ENCODE results near the gene TPK1. TPM values are rescaled to one million over a fixed set of nuclear protein-coding genes. Genes with fewer than 3 reads are reported as not detected.

Gene TPK1
- total RNA-seq, 5 donors from 2014 or later (not counting 1 experiment from before 2014, with no cell fraction given), result 19.1 to 31.6 (median 22.0) TPM

GRCh38 chr7:144500225-144500624, 335.6 kb downstream of the TPK1 start:
- Histone ChIP-seq H3K4me3 (ENCODE audit: control insufficient read depth in 1 of 2, extremely low read depth in 1 of 2, low read length in 1 of 2) (no peak overlapping the region), H3K9me3 (no peaks in the 10 kb centered on the region), H3K27me3 (replicated peaks in 1 of 2; ENCODE audit: control insufficient read depth in 2 of 2, extremely low read depth in 1 of 2, insufficient read depth in 2 of 2, low read length in 1 of 2) (no peaks in the 10 kb centered on the region), H3K27ac (ENCODE audit: low read length) (no peak overlapping the region), H3K36me3 (ENCODE audit: control insufficient read depth in 2 of 2, extremely low read depth in 1 of 2, insufficient read depth in 1 of 2, low read length in 1 of 2) (no peaks in the 10 kb centered on the region), H3K4me1 (ENCODE audit: control insufficient read depth in 1 of 2, extremely low read depth in 1 of 2, insufficient read depth in 2 of 2, low read length in 2 of 2) (no peaks in the 10 kb centered on the region)
- ChIA-PET CTCF (no interaction called here), POLR2A (no interaction called here)
- peaks cover 22% of the 10 kb centered on the region for H3K36me3 Mint-ChIP-seq
- no peak for ATAC-seq (replicated peaks in 1 of 4)
- no peaks in the 10 kb centered on the region for H3K27me3 Mint-ChIP-seq
- no peak for DNase-seq
- 90% methylated on average over 1 of the region's 5 CpGs for WGBS (ENCODE audit: insufficient coverage)
- peaks cover 0 to 3% (median 0%) of the 10 kb centered on the region in 3 donors for H3K9me3 Mint-ChIP-seq
- H3K27ac Mint-ChIP-seq, result no peak overlapping the region
- no peaks in the 10 kb centered on the region for H3K4me1 Mint-ChIP-seq
- H3K4me3 Mint-ChIP-seq, result no peak overlapping the region

GRCh38 chr7:144497282-144497681, 338.6 kb downstream of the TPK1 start:
- ChIA-PET POLR2A (no interaction called here), CTCF (no interaction called here)
- DNase-seq, result no peak
- Histone ChIP-seq H3K9me3 (no peaks in the 10 kb centered on the region), H3K27ac (ENCODE audit: low read length) (no peak overlapping the region), H3K27me3 (replicated peaks in 1 of 2; ENCODE audit: control insufficient read depth in 2 of 2, extremely low read depth in 1 of 2, insufficient read depth in 2 of 2, low read length in 1 of 2) (no peaks in the 10 kb centered on the region), H3K4me1 (ENCODE audit: control insufficient read depth in 1 of 2, extremely low read depth in 1 of 2, insufficient read depth in 2 of 2, low read length in 2 of 2) (no peaks in the 10 kb centered on the region), H3K36me3 (ENCODE audit: control insufficient read depth in 2 of 2, extremely low read depth in 1 of 2, insufficient read depth in 1 of 2, low read length in 1 of 2) (no peaks in the 10 kb centered on the region), H3K4me3 (ENCODE audit: control insufficient read depth in 1 of 2, extremely low read depth in 1 of 2, low read length in 1 of 2) (no peak overlapping the region)
- no peaks in the 10 kb centered on the region for H3K27me3 Mint-ChIP-seq
- WGBS (ENCODE audit: insufficient coverage), result no CpG with 5 or more reads among the region's 1 CpG
- H3K4me3 Mint-ChIP-seq, result no peak overlapping the region
- no peak for ATAC-seq (replicated peaks in 1 of 4)
- H3K27ac Mint-ChIP-seq, result no peak overlapping the region
- H3K4me1 Mint-ChIP-seq, result no peaks in the 10 kb centered on the region
- peaks cover 11% of the 10 kb centered on the region for H3K36me3 Mint-ChIP-seq
- peaks cover 0 to 9% (median 0%) of the 10 kb centered on the region in 3 donors for H3K9me3 Mint-ChIP-seq

- no peak for DNase-seq
- H3K36me3 Mint-ChIP-seq, result peaks cover 19% of the 10 kb centered on the region
- no peaks in the 10 kb centered on the region for H3K9me3 ChIP-seq
- no CpG with 5 or more reads among the region's 1 CpG for WGBS (ENCODE audit: insufficient coverage)
- no peaks in the 10 kb centered on the region for H3K27me3 Mint-ChIP-seq
- ATAC-seq (replicated peaks in 1 of 4), result no peak
- H3K36me3 ChIP-seq (ENCODE audit: control insufficient read depth in 2 of 2, extremely low read depth in 1 of 2, insufficient read depth in 1 of 2, low read length in 1 of 2), result no peaks in the 10 kb centered on the region
- H3K27ac Mint-ChIP-seq, result no peak overlapping the region
- no peak overlapping the region for H3K4me3 ChIP-seq (ENCODE audit: control insufficient read depth in 1 of 2, extremely low read depth in 1 of 2, low read length in 1 of 2)
- CTCF ChIA-PET, result no interaction called here
- H3K27ac ChIP-seq (ENCODE audit: low read length), result no peak overlapping the region
- H3K4me1 Mint-ChIP-seq, result no peaks in the 10 kb centered on the region
- H3K27me3 ChIP-seq (replicated peaks in 1 of 2; ENCODE audit: control insufficient read depth in 2 of 2, extremely low read depth in 1 of 2, insufficient read depth in 2 of 2, low read length in 1 of 2), result no peaks in the 10 kb centered on the region
- H3K4me1 ChIP-seq (ENCODE audit: control insufficient read depth in 1 of 2, extremely low read depth in 1 of 2, insufficient read depth in 2 of 2, low read length in 2 of 2), result no peaks in the 10 kb centered on the region
- H3K9me3 Mint-ChIP-seq, result peaks cover 0 to 9% (median 5%) of the 10 kb centered on the region in 3 donors
- H3K4me3 Mint-ChIP-seq, result no peak overlapping the region
- POLR2A ChIA-PET, result no interaction called here
These were observed 341.5 kb downstream of the TPK1 start for GRCh38 chr7:144494355-144494754.

- Histone ChIP-seq H3K27ac (ENCODE audit: low read length) (no peak overlapping the region), H3K4me1 (ENCODE audit: control insufficient read depth in 1 of 2, extremely low read depth in 1 of 2, insufficient read depth in 2 of 2, low read length in 2 of 2) (no peaks in the 10 kb centered on the region), H3K27me3 (replicated peaks in 1 of 2; ENCODE audit: control insufficient read depth in 2 of 2, extremely low read depth in 1 of 2, insufficient read depth in 2 of 2, low read length in 1 of 2) (no peaks in the 10 kb centered on the region), H3K4me3 (ENCODE audit: control insufficient read depth in 1 of 2, extremely low read depth in 1 of 2, low read length in 1 of 2) (no peak overlapping the region), H3K9me3 (no peaks in the 10 kb centered on the region), H3K36me3 (ENCODE audit: control insufficient read depth in 2 of 2, extremely low read depth in 1 of 2, insufficient read depth in 1 of 2, low read length in 1 of 2) (no peaks in the 10 kb centered on the region)
- DNase-seq (no peak), ATAC-seq (replicated peaks in 1 of 4) (no peak)
- Mint-ChIP-seq H3K4me1 (no peaks in the 10 kb centered on the region), H3K36me3 (peaks cover 28% of the 10 kb centered on the region), H3K27me3 (no peaks in the 10 kb centered on the region), H3K27ac (no peak overlapping the region), H3K4me3 (no peak overlapping the region), H3K9me3 (peaks cover 0 to 5% (median 5%) of the 10 kb centered on the region in 3 donors)
- CTCF ChIA-PET, result no interaction called here
- POLR2A ChIA-PET, result no interaction called here
- 76% methylated on average over 4 of the region's 4 CpGs for WGBS (ENCODE audit: insufficient coverage)
These were observed 346.3 kb downstream of the TPK1 start for GRCh38 chr7:144489504-144489903.

GRCh38 chr7:144488977-144489376, 346.9 kb downstream of the TPK1 start:
- ChIA-PET CTCF (no interaction called here), POLR2A (no interaction called here)
- Mint-ChIP-seq H3K4me1 (no peaks in the 10 kb centered on the region), H3K4me3 (no peak overlapping the region), H3K36me3 (peaks cover 29% of the 10 kb centered on the region), H3K9me3 (peaks cover 0 to 5% (median under 1%) of the 10 kb centered on the region in 3 donors), H3K27ac (no peak overlapping the region), H3K27me3 (no peaks in the 10 kb centered on the region)
- Histone ChIP-seq H3K9me3 (no peaks in the 10 kb centered on the region), H3K4me3 (ENCODE audit: control insufficient read depth in 1 of 2, extremely low read depth in 1 of 2, low read length in 1 of 2) (no peak overlapping the region), H3K27me3 (replicated peaks in 1 of 2; ENCODE audit: control insufficient read depth in 2 of 2, extremely low read depth in 1 of 2, insufficient read depth in 2 of 2, low read length in 1 of 2) (no peaks in the 10 kb centered on the region), H3K4me1 (ENCODE audit: control insufficient read depth in 1 of 2, extremely low read depth in 1 of 2, insufficient read depth in 2 of 2, low read length in 2 of 2) (no peaks in the 10 kb centered on the region), H3K36me3 (ENCODE audit: control insufficient read depth in 2 of 2, extremely low read depth in 1 of 2, insufficient read depth in 1 of 2, low read length in 1 of 2) (no peaks in the 10 kb centered on the region), H3K27ac (ENCODE audit: low read length) (no peak overlapping the region)
- no CpG with 5 or more reads among the region's 4 CpGs for WGBS (ENCODE audit: insufficient coverage)
- ATAC-seq (replicated peaks in 1 of 4) (no peak), DNase-seq (no peak)

- no peak overlapping the region for H3K4me3 Mint-ChIP-seq
- ChIA-PET POLR2A (no interaction called here), CTCF (no interaction called here)
- 80% methylated on average over 1 of the region's 3 CpGs for WGBS (ENCODE audit: insufficient coverage)
- no peaks in the 10 kb centered on the region for H3K27me3 Mint-ChIP-seq
- H3K27me3 ChIP-seq (replicated peaks in 1 of 2; ENCODE audit: control insufficient read depth in 2 of 2, extremely low read depth in 1 of 2, insufficient read depth in 2 of 2, low read length in 1 of 2), result no peaks in the 10 kb centered on the region
- no peaks in the 10 kb centered on the region for H3K4me1 Mint-ChIP-seq
- no peak for DNase-seq
- H3K36me3 ChIP-seq (ENCODE audit: control insufficient read depth in 2 of 2, extremely low read depth in 1 of 2, insufficient read depth in 1 of 2, low read length in 1 of 2), result no peaks in the 10 kb centered on the region
- no peak overlapping the region for H3K27ac ChIP-seq (ENCODE audit: low read length)
- H3K4me1 ChIP-seq (ENCODE audit: control insufficient read depth in 1 of 2, extremely low read depth in 1 of 2, insufficient read depth in 2 of 2, low read length in 2 of 2), result no peaks in the 10 kb centered on the region
- peaks cover 0 to 5% (median 0%) of the 10 kb centered on the region in 3 donors for H3K9me3 Mint-ChIP-seq
- H3K9me3 ChIP-seq, result no peaks in the 10 kb centered on the region
- no peak overlapping the region for H3K4me3 ChIP-seq (ENCODE audit: control insufficient read depth in 1 of 2, extremely low read depth in 1 of 2, low read length in 1 of 2)
- H3K36me3 Mint-ChIP-seq, result peaks cover 30% of the 10 kb centered on the region
- H3K27ac Mint-ChIP-seq, result no peak overlapping the region
- no peak for ATAC-seq (replicated peaks in 1 of 4)
These were observed 348.0 kb downstream of the TPK1 start for GRCh38 chr7:144487901-144488300.

- H3K27ac Mint-ChIP-seq, result no peak overlapping the region
- ChIA-PET POLR2A (interaction anchor here in 1 of 2 donors (0.6 kb wide), 1 partner anchor 1825 kb away, joined by 5 read pairs; no protein-coding TSS in a partner anchor), CTCF (no interaction called here)
- no peaks in the 10 kb centered on the region for H3K27me3 Mint-ChIP-seq
- no peaks in the 10 kb centered on the region for H3K4me1 ChIP-seq (ENCODE audit: control insufficient read depth in 1 of 2, extremely low read depth in 1 of 2, insufficient read depth in 2 of 2, low read length in 2 of 2)
- H3K4me3 ChIP-seq (ENCODE audit: control insufficient read depth in 1 of 2, extremely low read depth in 1 of 2, low read length in 1 of 2), result no peak overlapping the region
- H3K4me1 Mint-ChIP-seq, result peaks cover 0 to 4% (median 0%) of the 10 kb centered on the region in 3 donors
- H3K36me3 ChIP-seq (ENCODE audit: control insufficient read depth in 2 of 2, extremely low read depth in 1 of 2, insufficient read depth in 1 of 2, low read length in 1 of 2), result no peaks in the 10 kb centered on the region
- DNase-seq (no peak), ATAC-seq (replicated peaks in 1 of 4) (no peak)
- no peaks in the 10 kb centered on the region for H3K9me3 Mint-ChIP-seq
- H3K27me3 ChIP-seq (replicated peaks in 1 of 2; ENCODE audit: control insufficient read depth in 2 of 2, extremely low read depth in 1 of 2, insufficient read depth in 2 of 2, low read length in 1 of 2), result no peaks in the 10 kb centered on the region
- WGBS (ENCODE audit: insufficient coverage), result no CpG with 5 or more reads among the region's 2 CpGs
- H3K4me3 Mint-ChIP-seq, result no peak overlapping the region
- peaks cover 30% of the 10 kb centered on the region for H3K36me3 Mint-ChIP-seq
- H3K9me3 ChIP-seq, result no peaks in the 10 kb centered on the region
- no peak overlapping the region for H3K27ac ChIP-seq (ENCODE audit: low read length)
These were observed 351.4 kb downstream of the TPK1 start for GRCh38 chr7:144484445-144484844.

All from T-cell (primary cell).